Measurements from ENCODE around the gene BMI1.
"Not testable (repeated sequence)": the region's sequence is repeated elsewhere in the genome, so short reads cannot be mapped to it uniquely, and the experiment has no call there.

Gene BMI1

GRCh38 chr10:22308390-22308789 lies 12.5 kb upstream of the BMI1 start:
- H4K20me1 ChIP-seq (ENCODE audit: control insufficient read depth, insufficient read depth, low read depth, low read length), result no peaks in the 10 kb centered on the region

GRCh38 chr10:22309180-22310000 lies 11.5 kb upstream of the BMI1 start:
- Histone ChIP-seq H3K4me1 (ENCODE audit: control insufficient read depth, low read length) (peaks cover 10% of the 10 kb centered on the region), H3K4me2 (ENCODE audit: low read length) (no peak overlapping the region), H3F3A (ENCODE audit: control insufficient read depth, insufficient read depth) (no peaks in the 10 kb centered on the region; the same call in 1 of the 2 replicates), H3K79me2 (ENCODE audit: control insufficient read depth, low read length) (no peaks in the 10 kb centered on the region), H3K4me3 (ENCODE audit: low read length) (no peak overlapping the region), H4K20me1 (ENCODE audit: control insufficient read depth, insufficient read depth, low read depth, low read length) (no peaks in the 10 kb centered on the region), H3K9me2 (replicated peaks; ENCODE audit: control insufficient read depth, low read length) (no peaks in the 10 kb centered on the region), H3K9me3 (ENCODE audit: control insufficient read depth, insufficient read depth, low read length) (no peaks in the 10 kb centered on the region), H3K27ac (ENCODE audit: low read depth, low read length) (no peak overlapping the region), H3K27me3 (ENCODE audit: control insufficient read depth, low read length) (peaks cover 6% of the 10 kb centered on the region; the same call in 1 of the 2 replicates), H3K36me3 (ENCODE audit: control insufficient read depth, low read length) (no peaks in the 10 kb centered on the region)
- TF ChIP-seq EZH2phosphoT487 (IDR thresholded peaks at IDR 0.05; ENCODE audit: borderline replicate concordance, low read length) (no peak), CTCF (IDR thresholded peaks at IDR 0.05; ENCODE audit: low read depth, low read length, poor library complexity, severe bottlenecking) (no peak)

More at GRCh38 chr10:22308390-22308789, 12.5 kb upstream of the BMI1 start:
- Histone ChIP-seq H3K79me2 (ENCODE audit: control insufficient read depth, low read length) (no peaks in the 10 kb centered on the region), H3F3A (ENCODE audit: control insufficient read depth, insufficient read depth) (no peaks in the 10 kb centered on the region), H3K4me2 (ENCODE audit: low read length) (no peak overlapping the region), H3K4me1 (ENCODE audit: control insufficient read depth, low read length) (peaks cover 10% of the 10 kb centered on the region), H3K27me3 (ENCODE audit: control insufficient read depth, low read length) (peaks cover 6% of the 10 kb centered on the region; the same call in 1 of the 2 replicates), H3K4me3 (ENCODE audit: low read length) (no peak overlapping the region), H3K9me3 (ENCODE audit: control insufficient read depth, insufficient read depth, low read length) (no peaks in the 10 kb centered on the region), H3K27ac (ENCODE audit: low read depth, low read length) (no peak overlapping the region), H3K36me3 (ENCODE audit: control insufficient read depth, low read length) (no peaks in the 10 kb centered on the region), H3K9me2 (replicated peaks; ENCODE audit: control insufficient read depth, low read length) (no peaks in the 10 kb centered on the region)
- TF ChIP-seq CTCF (IDR thresholded peaks at IDR 0.05; ENCODE audit: low read depth, low read length, poor library complexity, severe bottlenecking), result no peak
- TF ChIP-seq EZH2phosphoT487 (IDR thresholded peaks at IDR 0.05; ENCODE audit: borderline replicate concordance, low read length), result no peak

- H3K27ac ChIP-seq (ENCODE audit: low read depth, low read length); H3K4me3 ChIP-seq (ENCODE audit: low read length); H3K36me3 ChIP-seq (ENCODE audit: control insufficient read depth, low read length); H3F3A ChIP-seq (ENCODE audit: control insufficient read depth, insufficient read depth); H4K20me1 ChIP-seq (ENCODE audit: control insufficient read depth, insufficient read depth, low read depth, low read length); H3K9me3 ChIP-seq (ENCODE audit: control insufficient read depth, insufficient read depth, low read length); H3K9me2 ChIP-seq (replicated peaks; ENCODE audit: control insufficient read depth, low read length); H3K27me3 ChIP-seq (ENCODE audit: control insufficient read depth, low read length); H3K79me2 ChIP-seq (ENCODE audit: control insufficient read depth, low read length); H3K4me2 ChIP-seq (ENCODE audit: low read length): not testable (repeated sequence)
- peaks cover 14% of the 10 kb centered on the region for H3K4me1 ChIP-seq (ENCODE audit: control insufficient read depth, low read length)
These were observed 10.9 kb upstream of the BMI1 start for GRCh38 chr10:22310012-22310411.

- Histone ChIP-seq H3K9me3 (ENCODE audit: control insufficient read depth, insufficient read depth, low read length) (no peaks in the 10 kb centered on the region), H3K27me3 (ENCODE audit: control insufficient read depth, low read length) (peaks cover 19% of the 10 kb centered on the region), H3K4me1 (ENCODE audit: control insufficient read depth, low read length) (peaks cover 17% of the 10 kb centered on the region), H3K9me2 (replicated peaks; ENCODE audit: control insufficient read depth, low read length) (no peaks in the 10 kb centered on the region), H3F3A (ENCODE audit: control insufficient read depth, insufficient read depth) (peaks cover 8% of the 10 kb centered on the region), H3K4me3 (ENCODE audit: low read length) (no peak overlapping the region), H3K36me3 (ENCODE audit: control insufficient read depth, low read length) (no peaks in the 10 kb centered on the region), H3K79me2 (ENCODE audit: control insufficient read depth, low read length) (no peaks in the 10 kb centered on the region), H4K20me1 (ENCODE audit: control insufficient read depth, insufficient read depth, low read depth, low read length) (no peaks in the 10 kb centered on the region), H3K4me2 (ENCODE audit: low read length) (no peak overlapping the region), H3K27ac (ENCODE audit: low read depth, low read length) (no peak overlapping the region)
- no peak for TF ChIP-seq EZH2phosphoT487 (IDR thresholded peaks at IDR 0.05; ENCODE audit: borderline replicate concordance, low read length)
- no peak for TF ChIP-seq CTCF (IDR thresholded peaks at IDR 0.05; ENCODE audit: low read depth, low read length, poor library complexity, severe bottlenecking)
These were observed 10.0 kb upstream of the BMI1 start for GRCh38 chr10:22310928-22311327.
